Activated CD4-positive, alpha-beta T cell treated with anti-CD3 and anti-CD28 coated beads, Interleukin-2, amount 50 U/mL, for 24 hours (primary cell): ENCODE measurements around the gene CD46.

ENCODE experiments used
- DNase-seq, 2 donors: peaks; one replicate each; pipeline ENCODE4 v3.0.0-alpha.2; 2020; ENCODE audit warnings: low read depth in 1 of 2, low spot score in 1 of 2

Gene CD46

GRCh38 chr1:207826557-207827487 is 75.0 kb downstream of the CD46 start:
- DNase-seq: no peak

DNA sequence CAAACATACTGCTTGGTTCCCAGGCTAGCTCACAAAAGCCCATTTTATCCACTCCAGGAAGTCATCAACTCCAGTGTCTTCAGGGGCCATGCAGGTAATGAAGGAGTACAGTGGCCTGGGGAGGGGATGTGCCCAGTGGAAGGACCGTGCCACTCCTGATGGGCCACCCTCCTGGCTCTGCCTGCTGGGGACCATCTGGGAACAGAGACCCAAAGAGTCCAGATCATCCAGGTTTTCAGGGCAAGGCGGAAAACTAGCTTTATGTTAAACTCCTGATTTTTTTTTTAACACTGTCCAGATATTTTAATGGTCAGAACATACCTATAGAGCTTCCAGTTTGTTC is 75.6 kb downstream of the CD46 start:
- no peak for DNase-seq

DNA sequence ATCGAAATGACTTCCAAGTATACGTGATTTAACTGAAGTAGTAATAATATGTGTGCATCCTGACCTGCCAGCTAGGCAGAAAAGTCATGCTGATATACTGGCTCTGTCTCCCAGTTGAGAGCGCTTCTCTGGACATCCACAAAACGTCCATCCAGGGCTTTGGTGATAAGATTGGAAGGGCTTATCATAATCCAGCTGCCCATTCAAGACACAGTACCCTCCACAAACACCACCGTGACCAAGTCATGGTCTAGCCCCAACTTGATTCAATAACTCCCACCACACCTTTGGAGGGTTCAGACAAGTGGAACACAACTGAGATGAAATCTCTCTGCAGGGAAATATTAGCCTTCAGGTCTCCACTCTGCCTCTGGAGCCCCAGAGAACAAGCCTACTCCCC is 76.2 kb downstream of the CD46 start:
- DNase-seq: no peak

GRCh38 chr1:207828485-207829158 is 76.8 kb downstream of the CD46 start:
- peak in 1 of 2 donors; percentile 52 for DNase-seq

DNA sequence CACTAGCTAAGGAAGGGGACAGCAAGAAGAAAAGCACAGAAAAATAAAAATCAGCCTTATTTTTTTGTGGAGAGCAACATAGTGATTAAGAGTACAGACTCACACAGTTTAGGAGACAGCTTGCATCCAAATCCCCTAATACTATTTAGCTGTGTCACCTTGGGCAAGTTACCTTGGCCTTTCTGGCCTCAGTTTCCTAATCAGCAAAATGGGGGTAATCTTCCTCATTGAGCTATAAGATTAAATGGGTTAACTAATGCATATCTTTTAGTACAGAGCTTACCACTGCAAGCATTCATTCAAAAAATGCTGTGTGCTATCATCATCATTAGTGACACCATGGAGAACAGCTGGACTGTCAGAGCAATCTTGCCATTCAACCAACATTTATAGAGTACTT is 77.7 kb downstream of the CD46 start:
- no peak for DNase-seq

GRCh38 chr1:207830788-207831187 is 78.9 kb downstream of the CD46 start:
- no peak for DNase-seq

DNA sequence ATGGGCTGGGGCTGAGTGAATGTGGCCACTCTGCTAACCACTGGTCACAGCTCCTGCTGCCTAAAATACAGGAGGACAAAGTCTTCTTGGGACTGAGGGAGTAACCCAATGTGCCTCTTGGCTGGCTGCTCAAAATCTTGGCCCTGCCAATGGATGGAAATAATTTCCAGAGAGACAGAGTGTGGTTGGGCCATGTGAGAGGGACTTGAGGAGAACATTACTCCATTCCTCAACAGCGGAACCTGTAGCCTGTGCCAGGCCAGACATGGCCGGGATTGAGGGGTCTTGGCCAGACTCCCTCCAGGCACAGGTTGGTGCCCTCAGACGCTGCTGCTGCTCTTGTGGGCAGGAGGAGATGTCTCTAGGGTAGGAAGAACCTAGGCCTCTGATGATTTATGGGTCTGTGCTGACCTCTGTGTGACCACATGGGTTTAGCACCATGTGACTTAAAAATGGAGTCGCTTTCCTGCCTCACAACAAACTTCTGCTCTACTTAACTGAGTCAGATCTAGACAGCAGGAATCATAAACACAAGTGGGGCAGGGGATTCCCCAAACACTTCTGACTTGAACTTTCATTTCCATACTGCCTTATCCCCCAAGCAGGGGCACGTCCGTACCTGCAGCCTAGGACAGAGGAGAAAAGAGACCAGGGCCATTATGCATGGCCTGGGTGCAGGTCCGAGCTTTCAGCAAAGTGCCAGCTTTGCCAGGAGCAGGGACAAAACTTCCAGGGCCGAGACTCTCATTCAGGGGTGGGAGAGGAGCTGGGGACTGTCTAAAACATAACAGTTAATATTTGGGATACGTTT is 79.9 kb downstream of the CD46 start:
- DNase-seq: peak in 1 of 2 donors; percentile 62

DNA sequence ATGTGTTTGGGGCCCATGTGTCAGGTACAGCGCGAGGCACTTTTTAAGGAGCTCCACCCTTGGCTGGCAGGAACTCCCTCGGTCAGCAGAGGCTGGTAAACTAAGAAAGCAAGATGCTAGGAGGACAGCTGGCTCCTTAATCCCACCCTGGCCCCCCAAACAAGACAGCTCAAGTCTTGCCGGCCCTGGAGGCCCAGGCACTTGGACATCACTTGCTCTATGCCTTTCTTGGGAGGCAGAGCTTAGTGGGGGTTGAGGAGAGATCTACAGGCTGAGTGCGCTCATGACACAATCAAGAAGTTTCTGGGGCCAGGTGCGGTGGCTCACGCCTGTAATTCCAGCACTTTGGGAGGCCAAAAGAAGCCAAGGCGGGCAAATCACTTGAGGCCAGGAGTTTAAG is 80.9 kb downstream of the CD46 start:
- DNase-seq: no peak

DNA sequence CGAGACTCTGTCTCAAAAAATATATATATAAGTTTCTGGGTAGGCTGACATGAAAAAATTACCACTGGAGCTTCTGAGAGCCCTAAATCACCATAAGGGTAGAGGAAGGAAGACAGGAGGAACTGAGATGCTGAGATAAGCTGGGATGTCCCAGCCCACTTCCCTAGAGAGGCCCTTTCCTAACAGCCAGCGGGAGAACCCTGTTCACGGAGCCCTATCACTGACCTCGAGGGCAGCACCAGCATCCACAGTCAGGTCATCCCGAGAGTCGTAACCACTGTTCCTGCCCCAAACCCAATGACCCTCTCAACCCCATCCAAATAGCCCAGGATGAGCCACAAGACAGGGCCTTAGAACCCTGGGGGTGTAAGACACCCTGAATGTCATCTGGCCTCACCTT is 81.5 kb downstream of the CD46 start:
- no peak for DNase-seq

GRCh38 chr1:207833956-207834660 is 82.3 kb downstream of the CD46 start:
- DNase-seq: no peak

DNA sequence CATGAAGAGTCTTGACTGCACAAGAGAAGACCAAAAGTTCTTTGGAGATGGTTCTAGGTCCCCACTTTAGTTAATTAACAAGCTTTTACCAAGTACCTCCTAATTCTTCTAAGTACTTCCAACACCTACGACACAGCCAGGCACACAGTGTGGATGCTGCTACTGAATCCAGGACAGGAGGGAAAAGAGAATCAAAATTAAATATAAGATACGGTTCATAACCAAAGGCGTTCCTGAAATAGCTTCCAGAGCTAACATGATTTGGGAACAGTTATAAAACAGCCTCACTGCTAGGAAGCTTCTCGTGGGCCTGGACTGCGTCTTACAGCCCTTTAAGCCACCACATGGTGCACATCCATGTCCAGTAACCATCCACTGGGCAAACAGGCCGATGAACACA is 84.1 kb downstream of the CD46 start:
- DNase-seq: no peak

DNA sequence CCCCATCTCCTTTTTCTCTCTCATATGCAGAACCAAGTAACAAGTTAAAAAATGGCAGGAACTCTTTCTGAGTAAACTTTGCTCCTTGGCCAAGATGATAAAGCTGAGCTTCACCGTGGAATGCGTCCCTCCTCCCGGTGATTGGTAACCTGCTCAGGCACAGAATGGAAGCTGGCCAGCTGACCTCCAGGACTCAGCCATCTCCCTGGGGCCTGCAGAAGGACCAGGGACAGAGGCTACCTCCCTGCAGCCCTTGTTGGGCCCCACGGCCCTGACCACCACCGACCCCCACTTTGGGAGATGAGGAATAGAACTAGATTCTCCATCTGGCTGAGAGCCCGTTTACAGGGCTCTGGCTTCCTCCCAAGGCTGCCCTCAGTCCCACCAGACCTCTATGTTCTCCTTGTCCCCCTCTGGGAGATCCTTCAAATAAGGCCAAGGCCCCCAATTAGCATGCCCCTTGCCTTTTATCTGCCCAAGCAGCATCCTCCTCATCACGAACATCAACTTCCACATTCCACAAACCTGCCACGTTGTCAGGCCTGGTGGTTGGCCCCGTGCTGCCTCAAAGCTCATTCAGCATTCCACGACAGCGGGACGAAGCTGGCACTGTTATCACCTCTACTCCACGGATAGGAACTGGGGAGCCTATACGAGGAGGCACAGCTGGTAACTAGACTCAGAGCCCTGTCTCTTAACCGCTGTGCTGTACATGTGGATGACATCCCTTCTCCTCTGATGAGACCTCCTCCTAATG is 84.9 kb downstream of the CD46 start:
- DNase-seq: no peak

DNA sequence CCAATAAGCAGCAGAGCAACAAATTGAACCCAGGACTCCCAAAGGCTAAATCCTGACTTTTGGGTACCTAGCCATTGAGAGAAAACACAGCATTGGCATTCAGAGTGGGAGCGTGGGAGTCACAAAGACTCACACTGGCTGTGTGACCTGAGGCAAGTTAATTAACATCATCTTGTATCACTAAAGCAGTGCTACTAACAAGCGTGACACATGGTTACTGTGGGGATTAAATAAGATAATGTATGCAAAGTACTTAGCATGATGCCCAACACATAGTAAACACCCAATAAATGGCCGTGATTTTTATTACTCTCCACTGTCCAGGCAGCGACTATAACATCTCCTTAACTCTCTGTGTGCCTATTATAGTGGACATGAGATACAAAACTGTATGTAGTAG is 85.8 kb downstream of the CD46 start:
- DNase-seq: no peak

GRCh38 chr1:207838156-207839082 is 86.6 kb downstream of the CD46 start:
- DNase-seq: no peak

DNA sequence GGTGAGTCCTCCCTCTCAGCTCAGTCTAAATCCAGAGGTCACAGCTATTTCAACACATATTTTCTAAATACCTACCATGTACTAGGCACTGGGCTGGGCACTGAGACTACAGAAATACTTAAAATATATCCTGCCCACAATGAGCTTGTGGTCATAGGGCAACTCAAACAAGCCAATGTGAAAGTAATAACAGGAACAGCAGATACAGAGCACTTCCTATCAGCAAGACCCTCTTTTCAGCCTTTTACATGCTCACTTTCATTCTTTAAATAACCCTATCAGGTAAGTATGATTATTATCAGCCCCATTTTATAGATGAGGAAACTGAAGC is 87.2 kb downstream of the CD46 start:
- DNase-seq: no peak

- no peak for DNase-seq
Measured at GRCh38 chr1:207840380-207840779, 88.5 kb downstream of the CD46 start.

GRCh38 chr1:207841293-207841692 is 89.4 kb downstream of the CD46 start:
- no peak for DNase-seq

- DNase-seq: no peak
Measured at GRCh38 chr1:207841901-207842300, 90.0 kb downstream of the CD46 start.

DNA sequence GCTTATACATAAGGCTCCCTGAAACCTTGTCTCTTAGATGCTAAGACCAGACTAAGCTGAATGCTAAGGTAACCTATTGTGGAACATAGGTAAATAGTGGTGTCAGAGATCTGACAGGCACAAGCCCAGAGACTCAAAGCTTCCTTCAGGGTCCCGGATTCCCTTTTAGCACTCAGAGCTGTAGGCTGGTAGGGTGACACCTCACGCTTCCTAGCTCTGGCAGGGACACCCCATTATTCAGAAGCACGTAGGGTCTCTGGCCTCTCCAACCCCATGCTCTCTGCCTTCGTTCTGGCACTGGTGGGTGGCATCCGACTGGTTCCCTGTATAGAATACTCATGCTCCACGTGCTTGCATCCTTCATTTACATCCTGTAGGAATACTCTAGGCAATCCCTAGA is 90.7 kb downstream of the CD46 start:
- no peak for DNase-seq

- DNase-seq: no peak
Measured at GRCh38 chr1:207844371-207844770, 92.5 kb downstream of the CD46 start.
